Astrocyte of the cerebellum (primary cell): ENCODE measurements around the gene ZNF443.
A peak's percentile ranks its signal among the peaks of the same experiment; 100 is the strongest.
"Not testable (repeated sequence)": the region's sequence is repeated elsewhere in the genome, so short reads cannot be mapped to it uniquely, and the experiment has no call there.

Experiments
- DNase-seq: peaks from one replicate; pipeline ENCODE4 v3.0.0-alpha.2; 2011; ENCODE audit warnings: low read depth
- H3K4me3 ChIP-seq: 2 replicates; pipeline ENCODE4 v1.5.1; 2011; ENCODE audit warnings: mild to moderate bottlenecking, low read depth, low read length, moderate library complexity
- in situ Hi-C: cut with HindIII; loops from 2 replicates; pipeline ENCODE4 v1.10.0; 2017; ENCODE audit warnings: low sequenced_read_pairs
- TF ChIP-seq, protein P1 (sequence below): IDR thresholded peaks from 2 replicates; pipeline ENCODE4 v1.5.1; 2012; ENCODE audit warnings: low read length, low read depth, moderate library complexity, mild to moderate bottlenecking; ENCODE audit errors: missing control alignments

The ZNF443 gene

DNA sequence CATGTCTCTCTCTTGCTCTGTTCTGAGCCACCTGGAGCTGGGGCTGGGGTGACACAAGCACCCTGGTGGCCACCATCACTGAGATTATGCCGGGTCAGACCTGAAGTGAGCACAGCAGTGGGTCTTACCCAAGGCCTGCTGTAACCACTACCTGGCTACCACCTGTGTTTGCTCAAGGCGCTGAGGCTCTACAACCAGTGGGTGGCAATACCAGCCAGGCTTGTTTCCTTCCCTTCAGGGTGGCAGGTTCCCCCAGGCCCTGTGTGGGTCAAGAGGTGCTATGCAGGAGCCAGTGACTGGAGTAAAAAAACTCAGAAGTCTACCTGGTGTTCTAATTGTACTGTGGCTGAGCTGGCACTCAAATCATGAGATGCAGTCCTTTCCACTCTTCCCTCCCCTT, 8.0 kb upstream of the ZNF443 start:
- H3K4me3 ChIP-seq = no peak overlapping the region
- TF ChIP-seq, protein P1, sequence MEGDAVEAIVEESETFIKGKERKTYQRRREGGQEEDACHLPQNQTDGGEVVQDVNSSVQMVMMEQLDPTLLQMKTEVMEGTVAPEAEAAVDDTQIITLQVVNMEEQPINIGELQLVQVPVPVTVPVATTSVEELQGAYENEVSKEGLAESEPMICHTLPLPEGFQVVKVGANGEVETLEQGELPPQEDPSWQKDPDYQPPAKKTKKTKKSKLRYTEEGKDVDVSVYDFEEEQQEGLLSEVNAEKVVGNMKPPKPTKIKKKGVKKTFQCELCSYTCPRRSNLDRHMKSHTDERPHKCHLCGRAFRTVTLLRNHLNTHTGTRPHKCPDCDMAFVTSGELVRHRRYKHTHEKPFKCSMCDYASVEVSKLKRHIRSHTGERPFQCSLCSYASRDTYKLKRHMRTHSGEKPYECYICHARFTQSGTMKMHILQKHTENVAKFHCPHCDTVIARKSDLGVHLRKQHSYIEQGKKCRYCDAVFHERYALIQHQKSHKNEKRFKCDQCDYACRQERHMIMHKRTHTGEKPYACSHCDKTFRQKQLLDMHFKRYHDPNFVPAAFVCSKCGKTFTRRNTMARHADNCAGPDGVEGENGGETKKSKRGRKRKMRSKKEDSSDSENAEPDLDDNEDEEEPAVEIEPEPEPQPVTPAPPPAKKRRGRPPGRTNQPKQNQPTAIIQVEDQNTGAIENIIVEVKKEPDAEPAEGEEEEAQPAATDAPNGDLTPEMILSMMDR = no peak
- in situ Hi-C loops = no loop called here
- DNase-seq = no peak

DNA sequence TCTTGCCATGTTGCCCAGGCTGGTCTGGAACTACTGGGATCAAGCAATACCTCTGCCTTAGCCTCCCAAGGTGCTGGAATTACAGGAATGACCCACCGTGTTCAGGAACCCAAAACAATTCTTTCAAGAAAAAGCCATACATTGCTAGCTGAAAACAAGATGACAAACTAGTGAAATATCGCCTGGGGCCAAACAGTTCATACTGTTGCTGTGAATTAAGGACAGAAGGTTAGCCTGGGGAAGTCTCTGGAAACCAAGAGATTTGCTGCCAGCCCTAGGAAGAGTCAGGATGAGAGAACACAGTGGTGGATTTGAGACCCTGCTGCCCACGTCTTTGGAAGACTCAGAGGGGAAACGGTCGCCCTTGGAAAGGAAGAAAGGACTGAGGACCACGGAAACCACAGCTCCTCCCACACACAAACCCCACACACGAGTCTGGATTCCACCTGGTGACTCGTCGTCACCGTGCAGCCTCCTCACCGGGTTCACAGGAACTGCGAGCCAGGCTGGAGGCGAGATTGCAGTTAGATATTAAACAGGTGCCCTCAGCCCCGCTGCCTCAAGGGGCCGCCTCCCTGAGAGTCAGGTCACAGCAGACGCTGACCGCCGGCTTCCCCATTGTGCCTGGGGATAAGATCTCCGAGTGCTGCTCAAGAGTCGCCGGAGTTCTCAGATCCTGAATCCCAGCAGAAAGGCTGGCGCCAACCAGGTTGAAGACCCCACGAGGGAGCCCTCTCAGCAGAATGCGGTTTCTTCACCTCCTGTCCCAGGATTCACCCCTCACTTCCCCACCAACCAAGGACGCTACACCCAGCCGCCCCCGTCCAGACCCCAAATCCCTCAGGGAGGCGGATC, 908 bp downstream of the ZNF443 start:
- in situ Hi-C loops = not testable (repeated sequence)
- H3K4me3 ChIP-seq = peak overlapping the region; percentile 61
- peak; percentile 4 for DNase-seq

DNA sequence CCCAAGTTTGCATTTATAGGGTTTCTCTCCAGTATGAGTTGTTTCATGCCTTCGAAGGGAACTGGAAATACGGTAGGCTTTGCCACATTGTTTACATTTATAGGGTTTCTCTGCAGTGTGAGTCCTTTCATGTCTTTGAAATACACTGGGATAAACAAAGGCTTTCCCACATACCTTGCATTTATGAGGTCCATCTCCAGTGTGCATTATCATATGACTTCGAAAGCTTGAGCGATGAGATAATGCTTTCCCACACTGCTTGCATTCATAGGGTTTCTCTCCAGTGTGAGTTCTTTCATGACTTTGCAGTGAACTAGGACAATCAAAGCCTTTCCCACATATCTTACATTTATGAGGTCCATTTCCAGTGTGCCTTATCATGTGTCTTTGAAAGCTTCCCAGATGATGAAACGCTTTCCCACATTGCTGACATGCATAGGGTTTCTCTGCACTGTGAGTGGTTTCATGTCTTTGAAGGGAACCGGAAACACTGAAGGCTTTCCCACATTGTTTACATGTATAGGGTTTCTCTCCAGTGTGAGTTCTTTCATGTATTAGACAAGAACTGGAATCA, 10.0 kb downstream of the ZNF443 start:
- DNase-seq, in situ Hi-C loops, H3K4me3 ChIP-seq: not testable (repeated sequence)

DNA sequence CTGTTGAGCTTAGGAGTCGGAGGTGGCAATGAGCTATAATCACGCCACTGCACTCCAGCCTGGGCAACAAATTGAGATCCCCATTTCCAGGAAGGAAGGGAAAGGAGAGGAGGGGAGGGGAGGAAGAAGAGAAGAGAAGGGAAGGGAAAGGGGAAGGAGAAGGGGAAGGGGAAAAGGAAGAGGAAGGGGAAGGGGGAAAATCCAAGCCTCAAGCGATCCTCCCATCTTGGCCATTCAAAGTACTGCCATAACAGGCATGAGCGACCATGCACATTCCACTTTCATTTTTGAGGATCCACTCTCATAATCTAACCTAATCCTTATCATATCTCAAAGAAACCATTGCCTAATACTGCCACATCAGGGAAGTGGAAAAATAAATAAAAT, 14.9 kb downstream of the ZNF443 start:
- no peak for DNase-seq
- in situ Hi-C loops = no loop called here
- TF ChIP-seq, protein P1 = no peak
- H3K4me3 ChIP-seq = no peak overlapping the region

DNA sequence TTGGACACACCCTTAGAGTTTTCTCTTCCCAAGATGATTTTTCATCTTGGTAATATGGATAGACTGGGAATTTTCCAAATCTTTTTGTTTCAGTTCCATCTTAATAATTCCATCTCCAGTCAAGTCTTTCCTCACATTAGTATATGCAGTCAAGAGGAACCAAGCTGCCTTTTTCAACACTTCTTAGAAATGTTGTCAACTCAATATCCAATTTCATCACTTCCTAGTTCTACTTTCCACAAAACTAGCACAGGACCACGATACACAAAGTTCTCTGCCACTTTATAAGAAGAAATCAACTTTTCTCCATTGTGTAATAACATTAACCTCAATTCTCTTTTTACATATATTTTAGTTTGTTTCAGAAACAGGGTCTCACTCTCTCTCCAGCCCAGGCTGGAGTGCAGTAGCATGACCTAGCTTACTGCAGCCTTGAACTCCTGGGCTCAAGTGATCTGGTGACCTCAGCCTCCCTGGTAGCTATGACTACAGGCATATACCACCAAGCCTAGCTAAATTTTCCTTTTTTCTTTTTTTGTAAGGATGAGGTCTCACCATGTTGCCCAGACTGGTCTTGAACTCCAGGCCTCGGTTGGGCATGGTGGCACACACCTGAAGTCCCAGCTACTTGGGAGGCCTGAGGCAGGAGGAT, 15.5 kb downstream of the ZNF443 start:
- in situ Hi-C loops = no loop called here
- TF ChIP-seq, protein P1 = no peak
- no peak for DNase-seq
- H3K4me3 ChIP-seq = no peak overlapping the region

DNA sequence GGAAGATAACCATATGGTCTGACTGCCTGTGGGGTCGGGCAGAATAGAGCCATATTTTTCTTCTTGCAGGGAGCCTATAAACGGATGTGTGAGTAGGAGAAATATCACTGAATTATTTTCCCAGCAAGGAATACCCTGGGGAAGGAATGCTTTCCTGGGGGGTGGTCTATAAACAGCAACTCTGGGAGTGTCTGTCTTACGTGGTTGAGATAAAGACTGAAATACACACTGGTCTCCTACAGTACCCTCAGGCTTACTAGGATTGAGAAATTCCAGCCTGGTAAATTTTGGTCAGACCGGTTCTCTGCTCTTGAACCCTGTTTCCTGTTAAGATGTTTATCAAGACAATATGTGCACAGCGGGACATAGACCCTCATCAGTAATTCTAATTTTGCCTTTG, 23.5 kb downstream of the ZNF443 start:
- H3K4me3 ChIP-seq, DNase-seq, in situ Hi-C loops: not testable (repeated sequence)

DNA sequence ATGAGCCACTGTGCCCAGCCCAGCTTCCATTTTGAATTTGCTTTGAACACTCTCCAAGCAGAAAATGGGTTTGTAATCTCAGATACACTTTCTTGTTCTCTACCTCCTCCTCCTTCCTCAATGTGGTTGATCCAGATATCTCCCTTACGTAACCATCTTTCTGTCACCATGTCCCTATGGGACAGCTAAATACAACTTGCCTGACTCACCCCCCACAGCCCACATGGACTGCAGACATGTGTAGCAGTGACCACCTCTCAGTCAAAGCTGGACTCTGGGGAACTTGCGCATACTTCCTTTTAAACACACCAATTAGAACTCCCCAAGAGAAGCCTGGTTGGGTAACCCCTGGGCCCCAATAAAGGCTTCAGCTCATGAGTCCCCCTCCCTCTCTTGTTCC, 28.9 kb downstream of the ZNF443 start:
- H3K4me3 ChIP-seq = no peak overlapping the region
- DNase-seq = no peak
- TF ChIP-seq, protein P1 = no peak
- in situ Hi-C loops = no loop called here
